GM18909 (cell line): ENCODE measurements around the gene GPR78.

Source experiments
- ATAC-seq: cut with Tn5 transposase; IDR thresholded peaks from one replicate; pipeline ENCODE4 v1.9.1; 2021; ENCODE audit warnings: mild to moderate bottlenecking; ENCODE audit not compliant: unreplicated experiment, poor library complexity

Gene GPR78

GRCh38 chr4:8583655-8584025, 3.4 kb downstream of the GPR78 start:
- ATAC-seq: no peak

GRCh38 chr4:8585186-8585585, 5.0 kb downstream of the GPR78 start:
- no peak for ATAC-seq

GRCh38 chr4:8585721-8586212, 5.6 kb downstream of the GPR78 start:
- ATAC-seq: no peak

GRCh38 chr4:8586246-8586645, 6.1 kb downstream of the GPR78 start:
- no peak for ATAC-seq

- ATAC-seq: no peak
These were observed 6.7 kb downstream of the GPR78 start for GRCh38 chr4:8586671-8587468.

GRCh38 chr4:8587469-8588195, 7.4 kb downstream of the GPR78 start:
- ATAC-seq: no peak

GRCh38 chr4:8588196-8588470, 7.9 kb downstream of the GPR78 start:
- no peak for ATAC-seq

- ATAC-seq: no peak
These were observed 9.1 kb downstream of the GPR78 start for GRCh38 chr4:8589336-8589735.

- ATAC-seq: no peak
These were observed 9.8 kb downstream of the GPR78 start for GRCh38 chr4:8589823-8590545.

- ATAC-seq: no peak
These were observed 10.3 kb downstream of the GPR78 start for GRCh38 chr4:8590546-8590880.

GRCh38 chr4:8591114-8591513, 10.9 kb downstream of the GPR78 start:
- ATAC-seq: no peak

- no peak for ATAC-seq
These were observed 11.6 kb downstream of the GPR78 start for GRCh38 chr4:8591626-8592365.

- ATAC-seq: no peak
These were observed 12.4 kb downstream of the GPR78 start, which contains the start of gene CPZ for GRCh38 chr4:8592366-8593263. Gene CPZ (plus strand): TSS chr4:8592765. CDS start chr4:8592834, 69 bp downstream.

GRCh38 chr4:8593264-8594096, 13.3 kb downstream of the GPR78 start:
- ATAC-seq: no peak

- peak; percentile 60 for ATAC-seq
These were observed 14.2 kb downstream of the GPR78 start for GRCh38 chr4:8594097-8595038.

- no peak for ATAC-seq
These were observed 15.3 kb downstream of the GPR78 start for GRCh38 chr4:8595237-8596087.

- no peak for ATAC-seq
These were observed 16.7 kb downstream of the GPR78 start for GRCh38 chr4:8596891-8597290.
